HG02973 (cell line): ENCODE data around the gene GPR32.
A peak's percentile ranks its signal among the peaks of the same experiment; 100 is the strongest.
"Not testable (repeated sequence)": the region's sequence is repeated elsewhere in the genome, so short reads cannot be mapped to it uniquely, and the experiment has no call there.

Source experiments
- ATAC-seq: cut with Tn5 transposase; IDR thresholded peaks from one replicate; pipeline ENCODE4 v1.9.1; 2021; ENCODE audit warnings: moderate library complexity; ENCODE audit not compliant: unreplicated experiment

The GPR32 gene

GRCh38 chr19:50798659-50799546 lies 28.6 kb downstream of the GPR32 start:
- no peak for ATAC-seq

- ATAC-seq: no peak
Measured at GRCh38 chr19:50799547-50799851, 29.2 kb downstream of the GPR32 start.

GRCh38 chr19:50801107-50801506 lies 30.8 kb downstream of the GPR32 start:
- no peak for ATAC-seq

GRCh38 chr19:50803633-50804419 lies 33.6 kb downstream of the GPR32 start:
- no peak for ATAC-seq

- ATAC-seq: peak; percentile 81
Measured at GRCh38 chr19:50804420-50805272, 34.4 kb downstream of the GPR32 start.

- ATAC-seq: no peak
Measured at GRCh38 chr19:50808856-50809255, 38.6 kb downstream of the GPR32 start.

- not testable (repeated sequence) for ATAC-seq
Measured at GRCh38 chr19:50811622-50812238, 41.5 kb downstream of the GPR32 start.

- ATAC-seq: no peak
Measured at GRCh38 chr19:50812474-50812873, 42.2 kb downstream of the GPR32 start.

- ATAC-seq: no peak
Measured at GRCh38 chr19:50814883-50815282, 44.6 kb downstream of the GPR32 start.

- no peak for ATAC-seq
Measured at GRCh38 chr19:50815439-50815838, 45.2 kb downstream of the GPR32 start.

- ATAC-seq: peak; percentile 36
Measured at GRCh38 chr19:50817941-50818858, 47.9 kb downstream of the GPR32 start.

- no peak for ATAC-seq
Measured at GRCh38 chr19:50818859-50819472, 48.7 kb downstream of the GPR32 start.

GRCh38 chr19:50819636-50820035 lies 49.4 kb downstream of the GPR32 start:
- ATAC-seq: no peak

- no peak for ATAC-seq
Measured at GRCh38 chr19:50820086-50820485, 49.8 kb downstream of the GPR32 start.

GRCh38 chr19:50820549-50821247 lies 50.4 kb downstream of the GPR32 start:
- ATAC-seq: no peak

- no peak for ATAC-seq
Measured at GRCh38 chr19:50821248-50821612, 51.0 kb downstream of the GPR32 start.
